Vagina (tissue), 2 donors: ENCODE measurements around the gene AKR7A3. TPM values are rescaled to one million over a fixed set of nuclear protein-coding genes. Genes with fewer than 3 reads are reported as not detected.
"Not testable (repeated sequence)": the region's sequence is repeated elsewhere in the genome, so short reads cannot be mapped to it uniquely, and the experiment has no call there.

ENCODE experiments used
- DNase-seq, 2 donors: peaks; one replicate each; pipeline ENCODE4 v3.0.0-alpha.2; 2017; ENCODE audit errors: extremely low spot score in 2 of 2
- H3K27ac ChIP-seq: fragments of 200-600 bp; sonication (generic); one replicate; pipeline ENCODE4 v1.5.1; 2019
- H3K27me3 ChIP-seq: fragments of 200-600 bp; sonication (generic); one replicate; pipeline ENCODE4 v1.5.1; 2019
- H3K36me3 ChIP-seq, 2 donors: fragments of 200-600 bp; sonication (generic); one replicate each; pipeline ENCODE4 v1.5.1; 2017 to 2019
- H3K4me1 ChIP-seq: fragments of 200-600 bp; sonication (generic); one replicate; pipeline ENCODE4 v1.5.1; 2019
- H3K4me3 ChIP-seq, 2 donors: fragments of 200-600 bp; sonication (generic); 1 replicate in 1 of 2; 2 replicates in 1 of 2; pipeline ENCODE4 v1.5.1; 2016 to 2019
- H3K9me3 ChIP-seq: fragments of 200-600 bp; sonication (generic); one replicate; pipeline ENCODE4 v1.5.1; 2019
- CTCF ChIP-seq, 3 experiments: fragments of 450-650 bp in 2 of 3; fragments of 200-600 bp in 1 of 3; sonication (generic) in 1 of 3; IDR thresholded peaks; one replicate each; pipeline ENCODE4 v1.5.1; 2017 to 2019; ENCODE audit warnings: antibody characterized with exemption in 3 of 3, mild to moderate bottlenecking in 2 of 3, moderate library complexity in 2 of 3
- POLR2A ChIP-seq, 2 donors: fragments of 450-650 bp; IDR thresholded peaks; one replicate each; pipeline ENCODE4 v1.6.1; 2017; ENCODE audit warnings: antibody characterized with exemption in 2 of 2, mild to moderate bottlenecking in 2 of 2, moderate library complexity in 2 of 2
- POLR2AphosphoS5 ChIP-seq, 2 donors: sonication (generic); formaldehyde crosslinking; IDR thresholded peaks; one replicate each; pipeline ENCODE4 v1.9.0; 2017; ENCODE audit warnings: antibody characterized with exemption in 2 of 2, mild to moderate bottlenecking in 2 of 2, low read depth in 1 of 2; ENCODE audit not compliant: insufficient read depth in 1 of 2
- intact Hi-C: fragments of 100-400 bp; cut with DNase I; formaldehyde crosslinking; loops from one replicate; pipeline ENCODE4 v1.15.1; 2023
- total RNA-seq: library from RNA; depleted of rRNA; stranded (reverse); fragments of >200 nt; gene quantifications from one replicate; pipeline ENCODE4 v1.2.3, GENCODE V29; 2016

AKR7A3 gene
- total RNA-seq = 4.2 TPM

GRCh38 chr1:19288324-19289241 lies at the start of gene AKR7A3:
TSS of gene AKR7A3 (minus strand) at chr1:19288770. CDS start at chr1:19288709, 61 bp downstream.
- DNase-seq, H3K4me1 ChIP-seq, H3K36me3 ChIP-seq, H3K27ac ChIP-seq, H3K27me3 ChIP-seq, H3K9me3 ChIP-seq, intact Hi-C loops: not testable (repeated sequence)
- H3K4me3 ChIP-seq = peak within 1 kb of the TSS; percentile 39 to 42

GRCh38 chr1:19338323-19338762 lies 49.8 kb upstream of the AKR7A3 start:
- no peak overlapping the region for H3K4me3 ChIP-seq
- H3K27ac ChIP-seq = no peak overlapping the region
- peaks cover 22% of the 10 kb centered on the region for H3K4me1 ChIP-seq
- peaks cover 0 to 36% of the 10 kb centered on the region in 2 donors for H3K36me3 ChIP-seq
- no peaks in the 10 kb centered on the region for H3K27me3 ChIP-seq
- intact Hi-C loops = no loop called here
- no peak for DNase-seq
- no peaks in the 10 kb centered on the region for H3K9me3 ChIP-seq
- TF ChIP-seq POLR2A (IDR thresholded peaks at IDR 0.05) (no peak), POLR2AphosphoS5 (IDR thresholded peaks at IDR 0.05; ENCODE audit: insufficient read depth in 1 of 2, low read depth in 1 of 2) (peak in 1 of 2 donors; percentile 41), CTCF (IDR thresholded peaks at IDR 0.05) (no peak)

- intact Hi-C loops = no loop called here
These were observed 48.7 kb upstream of the AKR7A3 start for GRCh38 chr1:19337289-19337688.

DNA sequence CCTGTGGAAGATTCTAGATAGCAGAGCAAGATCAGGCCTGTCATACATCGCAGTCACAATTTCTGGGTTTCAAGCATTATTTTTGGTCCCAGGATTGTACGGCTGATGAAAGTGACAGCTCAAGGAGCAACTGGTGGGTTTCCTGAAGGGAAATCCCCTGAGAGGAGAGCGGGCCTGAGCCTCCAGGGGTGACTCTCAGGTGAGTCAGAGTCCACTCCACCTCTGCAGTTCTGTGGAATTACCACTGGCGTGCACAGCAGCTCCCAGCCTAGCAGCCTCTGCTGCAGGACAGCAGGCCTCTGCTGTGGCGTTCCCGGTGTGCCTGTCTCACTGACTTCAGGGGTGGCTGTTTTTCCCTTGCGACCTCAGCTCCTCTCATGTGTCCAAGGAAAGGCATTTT lies 48.0 kb upstream of the AKR7A3 start:
- no peak overlapping the region for H3K27ac ChIP-seq
- H3K9me3 ChIP-seq = no peaks in the 10 kb centered on the region
- H3K4me3 ChIP-seq = no peak overlapping the region
- intact Hi-C loops = no loop called here
- no peak for TF ChIP-seq POLR2A (IDR thresholded peaks at IDR 0.05)
- no peak for TF ChIP-seq POLR2AphosphoS5 (IDR thresholded peaks at IDR 0.05; ENCODE audit: insufficient read depth in 1 of 2, low read depth in 1 of 2)
- TF ChIP-seq CTCF (IDR thresholded peaks at IDR 0.05) = no peak
- DNase-seq = no peak
- no peaks in the 10 kb centered on the region for H3K27me3 ChIP-seq
- H3K4me1 ChIP-seq = peaks cover 6% of the 10 kb centered on the region
- H3K36me3 ChIP-seq = peaks cover 0 to 21% of the 10 kb centered on the region in 2 donors

More at GRCh38 chr1:19337289-19337688, 48.7 kb upstream of the AKR7A3 start:
- Histone ChIP-seq H3K9me3 (no peaks in the 10 kb centered on the region), H3K27me3 (no peaks in the 10 kb centered on the region), H3K27ac (no peak overlapping the region), H3K36me3 (peaks cover 0 to 28% of the 10 kb centered on the region in 2 donors), H3K4me3 (no peak overlapping the region), H3K4me1 (peaks cover 13% of the 10 kb centered on the region)
- TF ChIP-seq POLR2A (IDR thresholded peaks at IDR 0.05) = no peak
- no peak for TF ChIP-seq CTCF (IDR thresholded peaks at IDR 0.05)
- no peak for TF ChIP-seq POLR2AphosphoS5 (IDR thresholded peaks at IDR 0.05; ENCODE audit: insufficient read depth in 1 of 2, low read depth in 1 of 2)
- DNase-seq = no peak

DNA sequence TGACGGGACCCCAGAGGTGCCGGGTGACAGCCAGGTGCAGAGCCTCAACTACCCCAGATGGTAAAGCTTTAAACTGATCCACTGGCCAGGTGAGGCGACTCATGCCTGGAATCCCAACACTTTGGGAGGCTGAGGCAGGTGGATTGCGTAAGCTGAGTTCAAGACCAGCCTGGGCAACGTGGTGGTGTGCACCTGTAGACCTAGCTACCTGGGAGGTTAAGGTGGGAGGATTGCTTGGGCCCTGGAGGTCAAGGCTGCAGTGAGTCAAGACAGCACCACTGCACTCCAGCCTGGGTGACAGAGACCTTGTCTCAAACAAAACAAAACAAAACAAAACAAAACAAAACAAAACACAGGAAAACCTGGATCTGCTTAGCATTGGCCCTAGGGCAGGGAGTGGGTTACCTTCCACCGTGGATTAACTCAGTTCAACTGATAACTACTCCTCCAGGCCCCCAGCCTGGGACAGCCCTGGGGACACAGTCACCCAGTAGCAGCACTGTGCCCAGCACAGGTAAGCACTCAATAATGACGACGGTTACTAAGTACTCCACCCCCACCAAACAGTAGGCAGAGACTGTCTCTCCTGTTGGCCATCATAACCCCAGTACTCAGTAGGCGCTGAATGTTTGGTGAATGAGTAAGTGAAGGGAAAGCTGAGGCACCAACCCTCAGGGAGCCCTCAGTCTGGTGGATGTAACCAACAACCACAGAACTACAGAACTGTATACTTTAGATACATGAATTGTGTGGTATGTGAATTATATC lies 45.2 kb upstream of the AKR7A3 start:
- intact Hi-C loops = no loop called here
- H3K27ac ChIP-seq = no peak overlapping the region

More for the DNA sequence above, 45.2 kb upstream of the AKR7A3 start:
- no peaks in the 10 kb centered on the region for H3K27me3 ChIP-seq
- no peaks in the 10 kb centered on the region for H3K4me1 ChIP-seq
- DNase-seq = no peak
- no peaks in the 10 kb centered on the region for H3K9me3 ChIP-seq
- peaks cover 0 to under 1% of the 10 kb centered on the region in 2 donors for H3K36me3 ChIP-seq
- H3K4me3 ChIP-seq = no peak overlapping the region
- TF ChIP-seq POLR2A (IDR thresholded peaks at IDR 0.05) (no peak), POLR2AphosphoS5 (IDR thresholded peaks at IDR 0.05; ENCODE audit: insufficient read depth in 1 of 2, low read depth in 1 of 2) (no peak), CTCF (IDR thresholded peaks at IDR 0.05) (no peak)
